HepG2 (cell line): ENCODE results near the gene HSPB6. TPM values are rescaled to one million over a fixed set of nuclear protein-coding genes. Genes with fewer than 3 reads are reported as not detected.

Experiments used
- ATAC-seq: fragments of 200-7000 bp; cut with Tn5 transposase; 3 replicates; pipeline ENCODE4 v1.9.1; 2020; ENCODE audit warnings: mild to moderate bottlenecking, moderate library complexity
- BruUV-seq: library from RNA; stranded (reverse); fragments of 400-500 nt; replicated peaks from 2 replicates; lab custom pipeline; 2021; lab: Mats Ljungman, UMichigan
- CTCF ChIA-PET: fragments of 300-600 bp; formaldehyde crosslinking; extraction: SDS; loops from one replicate; lab custom pipeline; 2021; ENCODE audit warnings: low total read pairs, inconsistent platforms, low intra/inter-chr PET ratio; lab: Yijun Ruan, JAX
- POLR2A ChIA-PET: fragments of 350-600 bp; sonication (Branson Sonifier 250); formaldehyde crosslinking; loops from one replicate; lab custom pipeline; 2020; ENCODE audit warnings: antibody characterized with exemption, inconsistent platforms; lab: Yijun Ruan, JAX
- DNase-seq: peaks from one replicate; pipeline ENCODE4 v3.0.0-alpha.2; 2015; ENCODE audit warnings: low spot score
- FAIRE-seq: peaks from 3 replicates; lab custom pipeline; 2011; peaks lifted over from hg19 to GRCh38; lab: Jason Lieb, UNC
- H2AFZ ChIP-seq: one replicate; pipeline ENCODE4 v1.6.1; 2011; ENCODE audit warnings: low read length, inconsistent platforms
- H3K27ac ChIP-seq: fragments of 300-600 bp; 3 replicates; pipeline ENCODE4 v1.8.0; 2011; ENCODE audit warnings: mixed run types, mild to moderate bottlenecking, mixed read lengths, low read length, inconsistent platforms; ENCODE audit not compliant: insufficient read depth; ENCODE audit errors: extremely low read length
- H3K27me3 ChIP-seq, 2 experiments: fragments of 200-600 bp in 1 of 2; 2 replicates in 1 of 2; 3 replicates in 1 of 2; pipeline versions ENCODE4 v1.6.0 to v1.8.0; 2011; ENCODE audit warnings: low read length in 2 of 2, mild to moderate bottlenecking in 2 of 2, moderate library complexity in 2 of 2, inconsistent platforms in 1 of 2; ENCODE audit not compliant: insufficient read depth in 2 of 2, control insufficient read depth in 1 of 2
- H3K36me3 ChIP-seq, 2 experiments: fragments of 200-600 bp in 1 of 2; replicated peaks in 1 of 2; 2 replicates in 1 of 2; 3 replicates in 1 of 2; pipeline versions ENCODE4 v1.5.1 to v1.8.0; 2011; ENCODE audit warnings: low read length in 2 of 2, inconsistent platforms in 1 of 2; ENCODE audit not compliant: insufficient read depth in 2 of 2, control insufficient read depth in 1 of 2
- H3K4me1 ChIP-seq: 2 replicates; pipeline ENCODE4 v1.5.1; 2012; ENCODE audit warnings: low read length, inconsistent platforms; ENCODE audit not compliant: insufficient read depth
- H3K4me2 ChIP-seq: 2 replicates; pipeline ENCODE4 v1.6.0; 2011; ENCODE audit warnings: low read depth, low read length, inconsistent platforms
- H3K4me3 ChIP-seq, 3 experiments: fragments of 200-600 bp in 1 of 3; sonication (generic), shearing (Covaris generic) in 1 of 3; replicated peaks in 1 of 3; 2 replicates each; pipeline ENCODE4 v1.5.1; 2011 to 2016; ENCODE audit warnings: low read length in 3 of 3, inconsistent platforms in 2 of 3, low read depth in 2 of 3, mild to moderate bottlenecking in 2 of 3, control low read depth in 1 of 3, mixed read lengths in 1 of 3; ENCODE audit not compliant: insufficient read depth in 1 of 3
- H3K79me2 ChIP-seq: one replicate; pipeline ENCODE4 v1.6.1; 2011; ENCODE audit warnings: low read length, inconsistent platforms; ENCODE audit not compliant: insufficient read depth
- H3K9ac ChIP-seq: 2 replicates; pipeline ENCODE4 v1.6.0; 2011; ENCODE audit warnings: mild to moderate bottlenecking, low read depth, low read length, inconsistent platforms; ENCODE audit not compliant: insufficient read depth
- H3K9me3 ChIP-seq: 2 replicates; pipeline ENCODE4 v1.5.1; 2012; ENCODE audit warnings: mild to moderate bottlenecking, low read length
- H4K20me1 ChIP-seq: 2 replicates; pipeline ENCODE4 v1.6.0; 2011; ENCODE audit warnings: inconsistent platforms, mild to moderate bottlenecking, low read length, moderate library complexity; ENCODE audit not compliant: insufficient read depth
- ESRRA ChIP-seq: sonication (generic); formaldehyde crosslinking; IDR thresholded peaks from 2 replicates; pipeline ENCODE4 v1.5.1; 2020; ENCODE audit warnings: mild to moderate bottlenecking, low read depth, missing genetic modification reagents
- ZBTB20 ChIP-seq: sonication (generic); formaldehyde crosslinking; IDR thresholded peaks from 2 replicates; pipeline ENCODE4 v1.8.1; 2023; ENCODE audit warnings: missing genetic modification reagents, low read depth, mild to moderate bottlenecking, borderline replicate concordance
- ZBTB38 ChIP-seq: sonication (generic); formaldehyde crosslinking; IDR thresholded peaks from 2 replicates; pipeline ENCODE4 v1.5.1; 2020; ENCODE audit warnings: mild to moderate bottlenecking, missing genetic modification reagents
- ZNF230 ChIP-seq: sonication (generic); formaldehyde crosslinking; IDR thresholded peaks from 2 replicates; pipeline ENCODE4 v1.4.0; 2020; ENCODE audit warnings: mild to moderate bottlenecking, missing genetic modification reagents
- ZNF34 ChIP-seq: sonication (generic); formaldehyde crosslinking; IDR thresholded peaks from 2 replicates; pipeline ENCODE4 v1.4.0; 2020; ENCODE audit warnings: mild to moderate bottlenecking, missing genetic modification reagents, borderline replicate concordance
- WGBS: methylation state at CpG from one replicate; pipeline ENCODE4 v1.1.6; 2017; ENCODE audit warnings: low lambda C conversion rate; 5-methylcytosine and 5-hydroxymethylcytosine counted together
- in situ Hi-C: cut with HindIII; loops from 2 replicates; pipeline ENCODE4 v1.10.0; 2017; ENCODE audit warnings: low pct_unique_long_range_greater_than_20kb; ENCODE audit not compliant: extremely low pct_ligation_motif_present
- intact Hi-C: fragments of 100-400 bp; cut with micrococcal nuclease; formaldehyde crosslinking; loops from one replicate; pipeline ENCODE4 v1.10.0; 2022; ENCODE audit not compliant: unreplicated experiment
- polyA plus RNA-seq, 8 experiments: library from polyadenylated mRNA; depleted of rRNA in 3 of 8; stranded (reverse) in 7 of 8; unstranded in 1 of 8; fragments of >200 nt; fragmentation: Illumina TruSeq in 4 of 8; extraction: Trizol in 4 of 8; gene quantifications; 2 replicates each; pipeline versions ENCODE4 v1.2.1 to v1.2.3, GENCODE V29; 2011 to 2016; ENCODE audit warnings: low read depth in 4 of 8, missing spikeins in 1 of 8, mixed read lengths in 1 of 8; ENCODE audit not compliant: insufficient read depth in 1 of 8
- total RNA-seq, 5 experiments: library from RNA; depleted of rRNA; stranded (reverse); fragments of >200 nt; fragmentation: Illumina TruSeq; extraction: Trizol; gene quantifications; 2 replicates each; pipeline ENCODE4 v1.2.3, GENCODE V29; 2016; ENCODE audit warnings: low read depth in 1 of 5

HSPB6 gene
- total and polyA plus RNA-seq, 2 of the 13 experiments (the other 11 are each of a cell fraction or from before 2014, with no cell fraction given), result 0.18 TPM; not detected in 1

DNA sequence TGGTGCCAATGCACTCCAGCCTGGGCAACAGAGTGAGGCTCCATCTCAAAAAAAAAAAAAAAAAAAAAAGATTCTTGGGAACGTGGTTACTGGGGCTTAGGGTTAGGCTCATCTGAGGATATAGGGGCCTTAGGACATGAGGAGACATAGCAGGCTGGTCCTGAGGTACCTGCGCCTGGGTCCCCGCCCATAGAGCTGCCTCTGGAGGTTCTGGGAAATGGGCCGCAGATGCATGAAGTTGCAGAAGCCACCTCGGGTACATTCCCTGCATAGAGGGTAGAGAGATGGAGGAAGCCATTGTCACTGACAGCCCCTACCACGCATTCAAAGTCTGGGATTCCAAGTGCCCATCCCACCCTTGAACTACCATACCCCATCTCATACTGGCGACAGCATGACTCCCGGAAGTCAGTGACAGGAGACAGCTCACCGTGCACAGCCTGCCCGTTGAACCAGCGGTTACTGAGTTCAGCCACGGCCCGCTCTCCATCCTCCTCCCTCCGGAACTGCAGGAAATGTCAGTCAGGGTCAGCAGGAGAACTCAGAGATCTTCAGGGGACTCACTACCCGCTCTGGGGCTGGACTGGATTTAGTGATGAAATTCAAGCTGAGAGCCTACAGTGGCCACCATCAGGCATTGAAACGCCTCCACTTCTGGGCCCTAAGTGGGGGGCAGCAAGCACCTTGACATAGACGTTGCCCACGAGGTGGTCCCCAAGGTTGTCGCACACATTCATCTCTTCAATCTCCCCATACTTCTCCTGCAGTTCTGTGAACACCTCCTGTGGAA, 13.0 kb downstream of the HSPB6 start (continued):
- TF ChIP-seq ZBTB20 (no peak), ZBTB38 (CRISPR knock-in tag) (no peak)

DNA sequence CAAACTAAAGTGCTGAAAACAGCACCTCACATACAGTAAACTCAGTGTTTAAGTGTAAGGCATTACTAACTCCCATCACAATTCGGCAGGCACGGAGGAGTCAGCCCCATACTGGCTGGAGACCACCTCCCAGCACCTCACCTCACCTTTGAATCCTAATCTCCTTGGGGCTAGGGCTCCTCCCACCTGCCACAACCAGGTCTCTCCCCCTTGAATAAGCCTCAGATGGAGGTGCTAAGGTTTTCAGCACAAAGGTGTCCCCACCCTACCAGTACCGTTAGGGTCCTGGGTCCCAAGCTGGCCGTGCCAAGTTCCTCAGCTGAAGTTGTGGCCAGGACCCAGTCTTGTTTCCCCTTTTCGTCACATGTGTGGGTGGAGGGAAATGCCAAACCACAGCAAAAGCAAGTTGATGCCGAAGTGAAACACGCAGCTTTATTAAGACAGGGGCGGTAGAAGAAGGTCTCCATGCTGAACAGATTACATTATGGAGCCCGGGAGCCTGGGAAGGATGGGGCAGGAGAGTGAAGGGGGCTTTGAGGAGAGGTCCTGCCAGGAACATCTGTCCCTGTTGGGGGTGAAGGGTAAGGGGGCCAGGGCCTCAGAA, 14.6 kb downstream of the HSPB6 start, which contains the start of gene IGFLR1:
Gene IGFLR1, minus strand, starts transcription at position 332 of the 604 bp plus-strand sequence. CDS start 1,272 bp downstream, outside the sequence.
- Histone ChIP-seq H2AFZ (no peak within 1 kb of the TSS), H3K4me3 (peak within 1 kb of the TSS in 2 of 3 experiments; percentile 50 to 84; a peak in 4 of 6 replicates), H3K27ac (peak within 1 kb of the TSS; percentile 89), H4K20me1 (no peaks in the 10 kb centered on the region), H3K9ac (peak within 1 kb of the TSS; percentile 77), H3K4me2 (peak within 1 kb of the TSS; percentile 94; the same call in 1 of the 2 replicates), H3K79me2 (peaks cover 9% of the 10 kb centered on the region), H3K9me3 (no peaks in the 10 kb centered on the region), H3K4me1 (peaks cover 40% of the 10 kb centered on the region), H3K27me3 (no peaks in the 10 kb centered on the region; a peak in 1 of 5 replicates), H3K36me3 (peaks cover 8 to 19% of the 10 kb centered on the region in 2 experiments; a peak in 4 of 5 replicates)
- CTCF ChIA-PET, result no interaction called here
- BruUV-seq, result no TSS peak
- no peak for ATAC-seq
- in situ Hi-C loops, result no loop called here
- POLR2A ChIA-PET, result no interaction called here
- WGBS, result 98% methylated on average over 7 of the region's 9 CpGs
- no peak for FAIRE-seq
- DNase-seq, result no peak
- intact Hi-C loops, result loop anchor here (10.0 kb wide), 1 partner anchor 47 kb away; no protein-coding TSS in a partner anchor
- TF ChIP-seq ZNF34 (CRISPR knock-in tag), result no peak
- no peak for TF ChIP-seq ZNF230 (CRISPR knock-in tag)
- no peak for TF ChIP-seq ESRRA (CRISPR knock-in tag)
